ENCODE measurements around the gene UBE2L3.
"Not testable (repeated sequence)": the region's sequence is repeated elsewhere in the genome, so short reads cannot be mapped to it uniquely, and the experiment has no call there.

The UBE2L3 gene

DNA sequence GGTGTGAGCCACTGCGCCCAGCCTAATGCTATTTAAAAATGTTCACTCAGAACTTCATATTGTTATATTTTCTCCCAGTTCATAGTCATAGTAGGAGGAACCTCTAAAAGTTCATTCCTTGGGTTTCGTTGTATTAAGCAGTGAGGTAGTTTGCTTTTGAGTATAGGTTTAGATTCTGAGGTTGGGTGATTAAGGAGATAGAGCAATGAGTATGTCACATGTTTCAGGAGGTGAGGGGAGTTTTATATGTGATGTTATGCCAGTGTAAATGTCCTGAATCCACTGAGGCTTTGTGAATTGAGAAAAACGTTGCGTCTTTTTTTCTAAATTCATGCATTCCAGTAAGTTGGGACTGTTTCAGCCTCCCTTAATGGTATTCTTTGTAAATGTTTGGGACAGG, 4.2 kb downstream of the UBE2L3 start:
- DNase-seq (ENCODE audit: low read depth) = no peak

- no peak for DNase-seq (ENCODE audit: low read depth)
Observed at GRCh38 chr22:21573293-21573734, 5.8 kb downstream of the UBE2L3 start.

GRCh38 chr22:21573750-21574494, 6.4 kb downstream of the UBE2L3 start:
- DNase-seq (ENCODE audit: low read depth) = no peak

DNA sequence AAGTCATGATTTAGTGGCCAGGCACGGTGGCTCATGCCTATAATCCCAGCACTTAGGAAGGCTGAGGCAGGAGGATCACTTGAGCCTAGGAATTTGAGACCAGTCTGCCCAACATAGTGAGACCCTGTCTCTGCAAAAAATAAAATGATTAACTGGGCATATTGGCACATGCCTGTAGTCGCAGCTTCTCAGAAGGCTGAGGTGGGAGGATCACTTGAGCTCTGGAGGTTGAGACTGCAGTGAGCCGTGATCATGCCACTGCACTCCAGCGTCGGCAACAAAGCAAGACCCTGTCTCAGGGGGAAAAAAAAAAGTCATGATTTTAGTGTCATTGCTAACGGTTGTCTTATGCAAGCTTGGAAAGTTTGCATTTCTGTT, 11.9 kb downstream of the UBE2L3 start:
- no peak for DNase-seq (ENCODE audit: low read depth)

DNA sequence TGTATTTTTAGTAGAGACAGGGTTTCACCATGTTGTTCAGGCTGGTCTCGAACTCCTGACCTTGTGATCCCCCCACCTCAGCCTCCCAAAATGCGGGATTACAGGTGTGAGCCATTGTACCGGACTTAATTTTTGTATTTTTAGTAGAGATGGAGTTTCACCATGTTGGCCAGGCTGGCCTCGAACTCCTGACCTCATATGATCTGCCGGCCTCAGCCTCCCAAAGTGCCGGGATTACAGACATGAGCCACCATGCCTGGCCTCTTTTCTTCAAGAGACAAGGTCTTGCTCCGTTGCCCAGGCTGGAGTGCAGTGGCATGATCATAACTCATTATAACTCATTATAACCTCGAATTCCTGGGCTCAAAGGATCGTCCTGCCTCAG, 13.1 kb downstream of the UBE2L3 start:
- DNase-seq (ENCODE audit: low read depth) = not testable (repeated sequence)

DNA sequence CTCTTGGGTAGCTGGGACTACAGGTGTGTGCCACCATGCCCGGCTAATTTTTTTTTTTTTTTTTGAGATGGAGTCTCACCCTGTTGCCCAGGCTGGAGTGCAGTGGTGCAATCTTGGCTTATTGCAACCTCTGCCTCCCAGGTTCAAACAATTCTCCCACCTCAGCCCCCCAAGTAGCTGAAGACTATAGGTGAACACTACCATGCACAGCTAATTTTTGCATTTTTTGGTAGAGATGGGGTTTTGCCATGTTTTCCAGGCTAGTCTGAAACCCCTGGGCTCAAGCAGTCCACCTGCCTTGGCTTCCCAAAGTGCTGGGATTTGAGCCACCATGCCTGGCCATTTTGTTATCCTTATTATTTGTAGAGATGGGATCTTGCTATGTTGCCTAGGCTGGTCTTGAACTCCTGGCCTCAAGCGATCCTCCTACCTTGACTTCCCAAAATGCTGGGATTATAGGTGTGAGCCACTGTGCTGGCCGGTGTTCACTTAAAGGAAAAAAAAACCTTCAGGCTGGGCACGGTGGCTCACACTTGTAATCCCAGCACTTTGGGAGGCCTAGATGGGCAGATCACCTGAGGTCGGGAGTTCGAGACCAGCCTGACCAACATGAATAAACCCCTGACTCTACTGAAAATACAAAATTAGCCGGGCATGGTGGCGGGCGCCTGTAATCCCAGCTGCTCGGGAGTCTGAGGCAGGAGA, 13.6 kb downstream of the UBE2L3 start:
- not testable (repeated sequence) for DNase-seq (ENCODE audit: low read depth)

DNA sequence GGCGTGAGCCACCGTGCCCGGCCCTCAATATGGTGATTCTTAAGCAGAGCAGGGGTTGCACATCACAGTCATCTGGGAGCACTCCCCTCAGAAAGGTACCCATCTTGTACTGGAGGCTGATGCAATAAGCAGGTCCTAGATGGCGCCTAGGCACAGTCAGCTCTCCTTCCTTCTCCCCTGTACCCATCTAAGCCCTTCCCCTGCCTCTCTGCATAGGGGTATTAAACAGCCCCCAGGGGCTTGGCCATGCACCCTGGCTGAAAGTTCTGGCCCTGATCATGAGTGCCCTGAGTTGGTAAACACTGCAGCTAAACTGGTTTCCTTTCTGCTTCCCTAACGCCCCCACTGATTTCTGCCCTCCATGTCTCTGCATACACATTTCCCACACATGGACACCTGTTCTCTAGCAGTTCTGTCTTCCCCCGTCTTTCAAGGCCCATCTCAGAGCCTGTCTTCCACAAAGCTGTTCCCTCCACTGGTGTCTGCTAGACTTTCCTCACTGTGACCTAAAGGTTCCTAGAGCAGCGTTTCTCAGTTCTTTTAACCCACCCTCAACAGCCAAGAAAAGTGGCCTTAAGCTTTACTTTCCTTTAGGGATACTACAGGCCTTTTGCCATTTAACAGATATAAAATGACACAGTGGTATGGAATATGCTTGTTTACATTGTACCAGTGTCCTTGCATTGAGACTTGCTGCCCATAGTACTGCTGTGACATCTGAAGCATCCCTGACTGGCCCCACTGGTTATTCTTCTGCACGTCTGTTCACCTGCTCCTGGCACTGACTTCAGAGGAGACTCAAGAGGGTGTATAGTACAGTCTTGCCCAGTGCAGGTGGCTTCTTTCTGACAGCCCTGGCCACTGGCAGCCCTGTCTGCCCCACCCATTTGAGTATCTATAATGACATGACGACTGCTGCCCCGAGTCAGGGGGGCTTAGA, 15.6 kb downstream of the UBE2L3 start:
- no peak for DNase-seq (ENCODE audit: low read depth)

- DNase-seq (ENCODE audit: low read depth) = no peak
Observed at GRCh38 chr22:21585389-21585788, 17.9 kb downstream of the UBE2L3 start.

- DNase-seq (ENCODE audit: low read depth) = no peak
Observed at GRCh38 chr22:21587803-21588611, 20.5 kb downstream of the UBE2L3 start.

DNA sequence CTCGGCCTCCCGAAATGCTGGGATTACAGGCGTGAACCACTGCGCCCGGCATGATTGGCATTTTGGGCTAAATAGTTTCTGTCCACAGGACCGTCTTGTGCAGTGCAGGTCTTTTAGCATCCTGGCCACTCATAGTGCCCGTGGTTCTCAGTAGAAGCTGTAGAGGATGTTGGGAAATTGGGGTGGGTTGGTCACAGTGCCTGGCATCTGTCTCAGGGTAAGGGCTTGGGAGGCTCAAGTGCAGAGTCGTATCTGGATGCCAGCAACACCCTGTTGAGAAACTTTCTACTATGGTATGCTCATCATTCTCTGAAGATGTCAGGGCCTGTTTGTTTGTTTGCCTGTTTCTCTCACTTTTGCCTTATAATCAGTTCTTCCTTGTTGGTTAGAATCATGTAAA, 21.9 kb downstream of the UBE2L3 start:
- no peak for DNase-seq (ENCODE audit: low read depth)

GRCh38 chr22:21590809-21591641, 23.5 kb downstream of the UBE2L3 start:
- DNase-seq (ENCODE audit: low read depth) = no peak

- no peak for DNase-seq (ENCODE audit: low read depth)
Observed at GRCh38 chr22:21591695-21592094, 24.2 kb downstream of the UBE2L3 start.

DNA sequence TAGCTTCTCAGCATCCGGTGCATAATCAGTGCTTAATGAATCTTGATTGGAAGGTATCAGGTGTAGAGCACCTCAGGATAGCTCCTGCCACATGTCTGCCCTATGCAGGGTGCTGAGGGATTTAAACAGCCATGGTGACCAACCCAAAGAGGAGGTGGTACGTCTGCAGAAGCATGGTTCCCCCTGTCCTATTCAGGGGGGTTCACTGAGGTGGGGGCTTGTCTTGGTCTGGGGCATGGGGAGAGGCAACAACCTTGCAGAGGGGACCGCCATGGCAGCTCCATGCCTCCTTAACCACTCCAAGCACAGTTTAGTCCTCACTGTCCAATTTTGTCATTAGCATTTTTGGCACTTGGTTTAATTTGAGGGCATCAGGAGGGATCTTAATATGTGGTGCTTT, 24.9 kb downstream of the UBE2L3 start:
- DNase-seq (ENCODE audit: low read depth) = no peak

GRCh38 chr22:21593406-21594232, 26.1 kb downstream of the UBE2L3 start:
- no peak for DNase-seq (ENCODE audit: low read depth)

- no peak for DNase-seq (ENCODE audit: low read depth)
Observed at GRCh38 chr22:21594865-21595452, 27.4 kb downstream of the UBE2L3 start.

GRCh38 chr22:21596356-21597135, 29.0 kb downstream of the UBE2L3 start:
- not testable (repeated sequence) for DNase-seq (ENCODE audit: low read depth)

DNA sequence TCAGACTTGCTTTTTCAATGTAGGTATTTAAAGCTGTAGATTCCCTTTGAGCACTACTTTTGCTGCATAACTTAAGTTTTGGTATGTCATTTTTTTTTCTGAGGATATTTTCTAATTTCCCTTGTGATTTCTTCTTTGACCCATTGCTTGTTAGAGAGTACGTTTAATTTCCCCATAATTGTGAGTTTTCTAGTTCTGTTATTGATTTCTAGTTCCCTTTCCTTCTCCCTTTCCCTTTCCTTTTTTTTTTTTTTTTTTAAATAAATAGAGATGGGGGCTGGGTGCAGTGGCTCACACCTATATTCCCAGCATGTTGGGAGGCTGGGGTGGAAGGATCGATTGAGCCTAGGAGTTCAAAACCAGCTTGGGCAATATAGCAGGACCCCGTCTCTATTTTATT, 30.8 kb downstream of the UBE2L3 start:
- DNase-seq (ENCODE audit: low read depth) = no peak

DNA sequence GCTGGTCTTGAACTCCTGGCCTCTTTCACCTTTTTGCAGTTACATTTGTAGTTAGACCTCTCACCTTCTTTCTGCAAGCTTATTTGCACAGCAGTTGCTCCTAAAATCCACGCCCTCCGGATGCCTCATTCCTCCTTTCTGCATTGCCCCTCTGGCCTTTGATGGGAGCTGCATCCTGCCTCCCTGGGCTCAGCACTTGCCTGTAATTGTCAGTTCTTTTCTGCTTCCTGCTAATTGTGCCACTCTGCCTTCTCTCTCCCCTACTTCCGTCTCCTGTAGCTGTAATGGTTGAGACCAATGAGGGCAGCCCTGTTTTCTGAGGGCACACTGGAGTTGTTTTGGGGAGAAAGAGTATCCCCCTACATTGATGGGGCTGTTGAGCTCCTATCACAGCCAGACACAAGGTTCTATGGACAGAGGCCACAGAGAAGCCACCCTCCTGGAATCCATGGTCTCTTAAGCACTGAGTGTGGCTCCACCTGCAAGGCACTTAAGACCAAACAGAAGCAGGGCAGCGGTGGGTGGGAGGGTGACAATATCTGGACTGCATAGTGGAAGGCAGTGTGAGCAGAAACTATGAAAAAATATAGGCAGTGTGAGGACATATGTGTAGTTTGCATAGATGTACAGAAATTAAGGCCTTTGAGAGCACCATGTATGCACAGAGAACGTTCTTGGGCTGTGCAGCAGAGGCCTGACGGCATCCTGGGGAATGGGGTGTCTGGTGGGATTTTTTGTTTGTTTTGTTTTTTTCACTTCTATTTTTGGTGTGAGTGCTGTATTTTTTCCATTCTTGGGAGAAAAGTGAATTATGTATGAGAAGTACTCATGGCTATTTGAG, 31.8 kb downstream of the UBE2L3 start:
- no peak for DNase-seq (ENCODE audit: low read depth)

All from fibroblast of the conjunctiva (primary cell).